ENCODE results near the gene DCAF8.

The DCAF8 gene

GRCh38 chr1:160168016-160168415 is 94.3 kb downstream of the DCAF8 start:
- no peak for FAIRE-seq

GRCh38 chr1:160167580-160167979 is 94.8 kb downstream of the DCAF8 start:
- FAIRE-seq: no peak

- no peak for FAIRE-seq
Observed at GRCh38 chr1:160167056-160167455, 95.3 kb downstream of the DCAF8 start.

GRCh38 chr1:160166166-160166868 is 96.0 kb downstream of the DCAF8 start:
- no peak for FAIRE-seq

Data from islet of Langerhans (tissue), 1 donor.